ENCODE data around the gene TMEM218. TPM values are rescaled to one million over a fixed set of nuclear protein-coding genes. Genes with fewer than 3 reads are reported as not detected.

The TMEM218 gene
- total RNA-seq, 1 donor, result 27.2 TPM

DNA sequence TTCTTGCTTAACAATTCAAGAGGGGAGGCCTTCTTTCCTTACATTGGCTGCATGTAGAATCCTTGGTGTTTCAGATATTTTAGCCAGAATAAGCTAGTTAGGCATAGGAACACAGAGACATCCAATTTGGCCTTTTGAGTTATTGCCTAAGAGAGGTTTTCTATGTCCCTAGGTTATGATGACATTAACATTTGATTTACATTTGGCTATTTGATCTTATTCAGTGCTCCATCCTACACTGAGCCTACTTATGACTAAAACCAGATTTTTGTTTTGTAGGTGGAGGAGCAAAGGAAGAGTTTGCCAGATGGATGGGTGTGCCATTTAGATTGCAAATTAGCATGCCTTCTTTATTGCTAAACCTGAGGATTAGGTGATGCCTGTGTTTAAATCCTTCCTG, 59.4 kb downstream of the TMEM218 start:
- DNase-seq (ENCODE audit: low read depth), result no peak

DNA sequence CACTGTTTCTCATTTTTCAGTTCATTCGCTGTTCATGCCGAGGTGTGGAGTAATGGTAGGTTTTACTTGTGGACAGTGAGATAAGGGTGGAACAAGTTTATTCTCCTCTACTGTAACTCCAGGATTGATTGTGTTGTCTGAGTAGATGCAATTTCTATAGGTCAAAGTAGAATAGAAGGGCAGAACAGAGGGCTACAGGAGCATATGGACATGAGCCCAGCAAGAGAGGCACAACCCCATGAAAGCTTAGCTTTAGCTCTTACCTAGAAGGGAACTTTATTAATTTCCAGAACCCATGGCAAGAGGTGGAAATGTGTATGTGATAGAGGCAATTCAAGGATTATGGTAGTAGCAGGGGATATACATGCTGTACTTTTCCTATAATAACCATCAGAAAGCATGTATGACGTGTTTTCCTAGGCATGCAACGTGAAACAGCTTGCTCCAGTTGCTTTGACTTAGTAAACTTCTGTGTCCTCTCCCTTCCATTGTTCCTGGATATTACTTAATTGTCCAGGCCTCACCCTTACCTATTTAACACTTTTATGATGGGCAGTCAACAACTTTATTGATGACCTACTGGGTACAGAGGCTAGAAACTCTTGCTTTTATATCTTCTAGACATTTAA, 62.1 kb downstream of the TMEM218 start:
- DNase-seq (ENCODE audit: low read depth), result no peak
- TF ChIP-seq, protein P1, sequence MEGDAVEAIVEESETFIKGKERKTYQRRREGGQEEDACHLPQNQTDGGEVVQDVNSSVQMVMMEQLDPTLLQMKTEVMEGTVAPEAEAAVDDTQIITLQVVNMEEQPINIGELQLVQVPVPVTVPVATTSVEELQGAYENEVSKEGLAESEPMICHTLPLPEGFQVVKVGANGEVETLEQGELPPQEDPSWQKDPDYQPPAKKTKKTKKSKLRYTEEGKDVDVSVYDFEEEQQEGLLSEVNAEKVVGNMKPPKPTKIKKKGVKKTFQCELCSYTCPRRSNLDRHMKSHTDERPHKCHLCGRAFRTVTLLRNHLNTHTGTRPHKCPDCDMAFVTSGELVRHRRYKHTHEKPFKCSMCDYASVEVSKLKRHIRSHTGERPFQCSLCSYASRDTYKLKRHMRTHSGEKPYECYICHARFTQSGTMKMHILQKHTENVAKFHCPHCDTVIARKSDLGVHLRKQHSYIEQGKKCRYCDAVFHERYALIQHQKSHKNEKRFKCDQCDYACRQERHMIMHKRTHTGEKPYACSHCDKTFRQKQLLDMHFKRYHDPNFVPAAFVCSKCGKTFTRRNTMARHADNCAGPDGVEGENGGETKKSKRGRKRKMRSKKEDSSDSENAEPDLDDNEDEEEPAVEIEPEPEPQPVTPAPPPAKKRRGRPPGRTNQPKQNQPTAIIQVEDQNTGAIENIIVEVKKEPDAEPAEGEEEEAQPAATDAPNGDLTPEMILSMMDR (IDR thresholded peaks at IDR 0.05; ENCODE audit: insufficient read depth, low read depth, low read length), result no peak
- H3K4me3 ChIP-seq (ENCODE audit: low read depth, low read length), result no peak overlapping the region

More for the DNA sequence above, 59.4 kb downstream of the TMEM218 start:
- no peak overlapping the region for H3K4me3 ChIP-seq (ENCODE audit: low read depth, low read length)
- TF ChIP-seq, protein P1 (IDR thresholded peaks at IDR 0.05; ENCODE audit: insufficient read depth, low read depth, low read length), result no peak

Other genes with a start within 250 kb of the TMEM218 start
- gene ROBO3, start 246.2 kb downstream of the TMEM218 start, total RNA-seq, result 6.5 and 18.7 TPM in 2 replicates
- gene ROBO4, start 213.8 kb downstream of the TMEM218 start, total RNA-seq, result under 0.01 and 0.86 TPM in 2 replicates
- gene HEPN1, start 192.4 kb downstream of the TMEM218 start, total RNA-seq, result not detected in 2 replicates
- gene HEPACAM, start 175.6 kb downstream of the TMEM218 start, total RNA-seq, result under 0.01 and 0.86 TPM in 2 replicates
- 2.6 and 3.5 TPM in 2 replicates for gene CCDC15, start 157.4 kb downstream of the TMEM218 start, total RNA-seq
- 0.97 and 1.7 TPM in 2 replicates for gene SLC37A2, start 48.3 kb downstream of the TMEM218 start, total RNA-seq
- 0.86 and 2.9 TPM in 2 replicates for gene PKNOX2, start 53.1 kb upstream of the TMEM218 start, total RNA-seq

Measured in fibroblast of villous mesenchyme (primary cell).